Measurements from ENCODE around the gene CEBPA.

Gene CEBPA

GRCh38 chr19:33282036-33282671 lies 20.2 kb downstream of the CEBPA start:
- H3K9ac ChIP-seq (ENCODE audit: low read length), result peak overlapping the region; percentile 22
- no peak for DNase-seq
- H4K8ac ChIP-seq (ENCODE audit: low read length), result no peak overlapping the region
- H2AK5ac ChIP-seq (ENCODE audit: low read length, severe bottlenecking), result no peak overlapping the region
- H2AFZ ChIP-seq (ENCODE audit: low read depth, low read length), result no peak overlapping the region
- H3K79me1 ChIP-seq (replicated peaks; ENCODE audit: low read length, poor library complexity, severe bottlenecking), result no peaks in the 10 kb centered on the region
- H2BK5ac ChIP-seq (ENCODE audit: low read depth, low read length, poor library complexity, severe bottlenecking), result no peak overlapping the region
- no peak overlapping the region for H3K27ac ChIP-seq (ENCODE audit: low read length, poor library complexity, severe bottlenecking)
- no peak overlapping the region for H2BK15ac ChIP-seq (ENCODE audit: low read depth, poor library complexity, severe bottlenecking)
- H3K9me3 ChIP-seq (ENCODE audit: control insufficient read depth, low read length), result no peaks in the 10 kb centered on the region
- H3K4me1 ChIP-seq (ENCODE audit: control insufficient read depth, insufficient read depth, low read depth, low read length), result peaks cover 26% of the 10 kb centered on the region
- no peak overlapping the region for H3K14ac ChIP-seq (ENCODE audit: low read length in 2 of 2)
- H2BK12ac ChIP-seq (ENCODE audit: low read length in 2 of 2), result no peak overlapping the region
- H3K23ac ChIP-seq (ENCODE audit: low read length in 2 of 2), result no peak overlapping the region
- H3K4me3 ChIP-seq (ENCODE audit: insufficient read depth in 1 of 2, low read depth in 1 of 2, low read length in 2 of 2), result no peak overlapping the region
- H3K18ac ChIP-seq (ENCODE audit: low read depth in 1 of 2, low read length in 2 of 2), result no peak overlapping the region
- no peak overlapping the region for H4K91ac ChIP-seq (ENCODE audit: low read length)
- H2BK120ac ChIP-seq (ENCODE audit: low read depth, low read length), result no peak overlapping the region
- peaks cover 0 to 16% of the 10 kb centered on the region in 2 experiments for H3K27me3 ChIP-seq (ENCODE audit: control insufficient read depth in 1 of 2, insufficient read depth in 1 of 2, low read length in 2 of 2)
- 70% methylated on average over 12 of the region's 14 CpGs for WGBS
- H3K4me2 ChIP-seq (ENCODE audit: low read length, poor library complexity, severe bottlenecking), result peak overlapping the region; percentile 29
- no peaks in the 10 kb centered on the region for H3K36me3 ChIP-seq (ENCODE audit: control insufficient read depth in 1 of 2, insufficient read depth in 2 of 2, low read depth in 1 of 2, low read length in 2 of 2)
- no peak overlapping the region for H3K4ac ChIP-seq (ENCODE audit: low read depth in 1 of 2, low read length in 2 of 2)

- H3K27me3 ChIP-seq (ENCODE audit: control insufficient read depth in 1 of 2, insufficient read depth in 1 of 2, low read length in 2 of 2), result peaks cover 0 to 14% of the 10 kb centered on the region in 2 experiments
- no peaks in the 10 kb centered on the region for H3K9me3 ChIP-seq (ENCODE audit: control insufficient read depth, low read length)
- H3K18ac ChIP-seq (ENCODE audit: low read depth in 1 of 2, low read length in 2 of 2), result no peak overlapping the region
- no peaks in the 10 kb centered on the region for H3K36me3 ChIP-seq (ENCODE audit: control insufficient read depth in 1 of 2, insufficient read depth in 2 of 2, low read depth in 1 of 2, low read length in 2 of 2)
- no peak overlapping the region for H2BK15ac ChIP-seq (ENCODE audit: low read depth, poor library complexity, severe bottlenecking)
- H2BK120ac ChIP-seq (ENCODE audit: low read depth, low read length), result no peak overlapping the region
- no peak overlapping the region for H3K14ac ChIP-seq (ENCODE audit: low read length in 2 of 2)
- no peak overlapping the region for H2AFZ ChIP-seq (ENCODE audit: low read depth, low read length)
- H3K4ac ChIP-seq (ENCODE audit: low read depth in 1 of 2, low read length in 2 of 2), result no peak overlapping the region
- no peak overlapping the region for H4K8ac ChIP-seq (ENCODE audit: low read length)
- no peak overlapping the region for H2BK5ac ChIP-seq (ENCODE audit: low read depth, low read length, poor library complexity, severe bottlenecking)
- H3K4me1 ChIP-seq (ENCODE audit: control insufficient read depth, insufficient read depth, low read depth, low read length), result peaks cover 26% of the 10 kb centered on the region
- H2AK5ac ChIP-seq (ENCODE audit: low read length, severe bottlenecking), result peak overlapping the region; percentile 55
- no peak overlapping the region for H4K91ac ChIP-seq (ENCODE audit: low read length)
- DNase-seq, result no peak
- 90% methylated on average over 22 of the region's 22 CpGs for WGBS
- no peaks in the 10 kb centered on the region for H3K79me1 ChIP-seq (replicated peaks; ENCODE audit: low read length, poor library complexity, severe bottlenecking)
- no peak overlapping the region for H3K9ac ChIP-seq (ENCODE audit: low read length)
- no peak overlapping the region for H3K4me3 ChIP-seq (ENCODE audit: insufficient read depth in 1 of 2, low read depth in 1 of 2, low read length in 2 of 2)
- H3K27ac ChIP-seq (ENCODE audit: low read length, poor library complexity, severe bottlenecking), result no peak overlapping the region
- no peak overlapping the region for H3K4me2 ChIP-seq (ENCODE audit: low read length, poor library complexity, severe bottlenecking)
- H2BK12ac ChIP-seq (ENCODE audit: low read length in 2 of 2), result no peak overlapping the region
- no peak overlapping the region for H3K23ac ChIP-seq (ENCODE audit: low read length in 2 of 2)
Measured at GRCh38 chr19:33281296-33281926, 20.9 kb downstream of the CEBPA start.

GRCh38 chr19:33280351-33280921 lies 21.9 kb downstream of the CEBPA start:
- H3K4me3 ChIP-seq (ENCODE audit: insufficient read depth in 1 of 2, low read depth in 1 of 2, low read length in 2 of 2), result no peak overlapping the region
- H3K9me3 ChIP-seq (ENCODE audit: control insufficient read depth, low read length), result no peaks in the 10 kb centered on the region
- no peak overlapping the region for H2BK5ac ChIP-seq (ENCODE audit: low read depth, low read length, poor library complexity, severe bottlenecking)
- no peak overlapping the region for H3K23ac ChIP-seq (ENCODE audit: low read length in 2 of 2)
- H3K27me3 ChIP-seq (ENCODE audit: control insufficient read depth in 1 of 2, insufficient read depth in 1 of 2, low read length in 2 of 2), result peaks cover 0 to 14% of the 10 kb centered on the region in 2 experiments
- H2BK120ac ChIP-seq (ENCODE audit: low read depth, low read length), result no peak overlapping the region
- H3K18ac ChIP-seq (ENCODE audit: low read depth in 1 of 2, low read length in 2 of 2), result no peak overlapping the region
- no peaks in the 10 kb centered on the region for H3K79me1 ChIP-seq (replicated peaks; ENCODE audit: low read length, poor library complexity, severe bottlenecking)
- no peak overlapping the region for H2BK15ac ChIP-seq (ENCODE audit: low read depth, poor library complexity, severe bottlenecking)
- no peak overlapping the region for H2BK12ac ChIP-seq (ENCODE audit: low read length in 2 of 2)
- H4K8ac ChIP-seq (ENCODE audit: low read length), result no peak overlapping the region
- no peak overlapping the region for H3K9ac ChIP-seq (ENCODE audit: low read length)
- 72% methylated on average over 8 of the region's 8 CpGs for WGBS
- no peaks in the 10 kb centered on the region for H3K36me3 ChIP-seq (ENCODE audit: control insufficient read depth in 1 of 2, insufficient read depth in 2 of 2, low read depth in 1 of 2, low read length in 2 of 2)
- H3K4ac ChIP-seq (ENCODE audit: low read depth in 1 of 2, low read length in 2 of 2), result no peak overlapping the region
- no peak for DNase-seq
- no peak overlapping the region for H3K27ac ChIP-seq (ENCODE audit: low read length, poor library complexity, severe bottlenecking)
- no peak overlapping the region for H2AFZ ChIP-seq (ENCODE audit: low read depth, low read length)
- H3K4me1 ChIP-seq (ENCODE audit: control insufficient read depth, insufficient read depth, low read depth, low read length), result peaks cover 32% of the 10 kb centered on the region
- H3K4me2 ChIP-seq (ENCODE audit: low read length, poor library complexity, severe bottlenecking), result no peak overlapping the region
- no peak overlapping the region for H3K14ac ChIP-seq (ENCODE audit: low read length in 2 of 2)
- no peak overlapping the region for H2AK5ac ChIP-seq (ENCODE audit: low read length, severe bottlenecking)
- no peak overlapping the region for H4K91ac ChIP-seq (ENCODE audit: low read length)
